HG02943 (cell line): ENCODE data around the gene ITGB1.
"Not testable (repeated sequence)": the region's sequence is repeated elsewhere in the genome, so short reads cannot be mapped to it uniquely, and the experiment has no call there.

ENCODE experiments used
- ATAC-seq: cut with Tn5 transposase; IDR thresholded peaks from one replicate; pipeline ENCODE4 v1.9.1; 2021; ENCODE audit warnings: mild to moderate bottlenecking, low read depth, moderate library complexity; ENCODE audit not compliant: unreplicated experiment

Gene ITGB1

GRCh38 chr10:32940321-32941301 lies 17.4 kb downstream of the ITGB1 start:
- ATAC-seq: no peak

GRCh38 chr10:32939296-32940111 lies 18.5 kb downstream of the ITGB1 start:
- no peak for ATAC-seq

GRCh38 chr10:32938554-32939061 lies 19.4 kb downstream of the ITGB1 start:
- ATAC-seq: no peak

- ATAC-seq: no peak
These were observed 20.1 kb downstream of the ITGB1 start for GRCh38 chr10:32937911-32938424.

GRCh38 chr10:32932225-32932729 lies 25.8 kb downstream of the ITGB1 start:
- no peak for ATAC-seq

GRCh38 chr10:32931593-32931992 lies 26.4 kb downstream of the ITGB1 start:
- ATAC-seq: no peak

GRCh38 chr10:32930036-32930435 lies 28.0 kb downstream of the ITGB1 start:
- ATAC-seq: no peak

- no peak for ATAC-seq
These were observed 28.4 kb downstream of the ITGB1 start for GRCh38 chr10:32929634-32930033.

- ATAC-seq: no peak
These were observed 30.3 kb downstream of the ITGB1 start for GRCh38 chr10:32927750-32928149.

GRCh38 chr10:32923849-32924248 lies 34.2 kb downstream of the ITGB1 start:
- no peak for ATAC-seq

- no peak for ATAC-seq
These were observed 34.9 kb downstream of the ITGB1 start for GRCh38 chr10:32923134-32923533.

- no peak for ATAC-seq
These were observed 35.9 kb downstream of the ITGB1 start for GRCh38 chr10:32922170-32922569.

- not testable (repeated sequence) for ATAC-seq
These were observed 40.2 kb downstream of the ITGB1 start for GRCh38 chr10:32917817-32918216.

- ATAC-seq: no peak
These were observed 46.6 kb downstream of the ITGB1 start for GRCh38 chr10:32911285-32912016.

GRCh38 chr10:32909970-32910369 lies 48.1 kb downstream of the ITGB1 start:
- not testable (repeated sequence) for ATAC-seq

- ATAC-seq: no peak
These were observed 48.6 kb downstream of the ITGB1 start for GRCh38 chr10:32909456-32909855.

GRCh38 chr10:32906595-32906994 lies 51.4 kb downstream of the ITGB1 start:
- no peak for ATAC-seq

GRCh38 chr10:32905466-32905865 lies 52.6 kb downstream of the ITGB1 start:
- no peak for ATAC-seq

- ATAC-seq: no peak
These were observed 56.2 kb downstream of the ITGB1 start for GRCh38 chr10:32901815-32902214.
